ENCODE data around the gene POLR1C. TPM values are rescaled to one million over a fixed set of nuclear protein-coding genes. Genes with fewer than 3 reads are reported as not detected.
"Not testable (repeated sequence)": the region's sequence is repeated elsewhere in the genome, so short reads cannot be mapped to it uniquely, and the experiment has no call there.

POLR1C gene
- total RNA-seq, 2 donors from 2014 or later, result 46.9 to 61.5 TPM

DNA sequence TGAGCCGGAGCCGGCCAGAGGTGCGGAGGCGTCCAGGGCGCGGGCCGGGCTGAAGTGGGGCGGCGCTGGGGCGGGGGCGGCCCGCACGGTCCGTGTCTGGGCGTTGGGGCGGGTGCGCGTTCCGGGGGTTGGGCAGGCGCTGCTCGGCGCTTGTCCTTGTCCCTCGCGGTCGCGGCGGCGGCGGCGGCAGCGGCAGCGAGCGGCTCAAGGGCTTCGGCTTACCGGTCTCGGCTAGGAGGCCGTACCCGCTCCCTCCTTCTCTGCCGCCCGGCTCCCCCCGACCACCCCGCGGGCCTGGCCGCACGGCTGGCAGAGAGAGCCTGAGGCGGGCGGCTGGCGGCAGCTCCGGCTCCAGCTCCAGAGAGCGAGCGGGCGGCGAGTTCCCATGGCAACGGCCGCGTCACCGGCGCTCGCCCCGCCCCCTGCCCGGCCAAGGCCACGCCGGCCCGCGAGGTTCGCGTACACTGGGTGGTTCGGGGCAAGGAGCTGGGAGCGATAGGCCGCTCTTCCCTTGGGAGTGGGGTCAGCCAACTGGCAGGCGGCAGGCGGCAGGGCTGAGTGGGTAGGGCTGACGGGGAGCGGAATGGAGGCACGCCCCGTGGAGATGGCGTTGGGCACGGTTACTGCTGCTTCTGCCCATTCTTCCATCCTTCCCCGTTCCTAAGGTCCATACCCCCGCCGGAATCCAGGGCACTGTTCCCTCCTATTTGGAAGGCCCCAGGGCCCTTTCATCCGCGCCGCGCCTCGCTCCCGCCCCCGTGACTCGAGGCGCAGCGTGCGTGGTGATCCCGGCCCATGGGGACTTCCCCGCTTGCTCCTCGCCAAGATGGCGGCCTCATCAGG, 6.7 kb upstream of the POLR1C start, which contains the start of gene LRRC73:
Gene LRRC73 (minus strand): TSS at position 363 of the 843 bp plus-strand sequence. CDS start 561 bp downstream, outside the sequence.
- H3K27ac Mint-ChIP-seq, result peak within 1 kb of the TSS; percentile 49 to 67
- peaks cover 12% of the 10 kb centered on the region for H3K36me3 Mint-ChIP-seq
- DNase-seq (ENCODE audit: low spot score) (peak; percentile 88), ATAC-seq (peak; percentile 85 to 90)
- no peaks in the 10 kb centered on the region for H3K9me3 Mint-ChIP-seq
- H3K4me3 Mint-ChIP-seq, result peak within 1 kb of the TSS; percentile 90
- peaks cover 12 to 14% of the 10 kb centered on the region in 2 donors for H3K27me3 Mint-ChIP-seq
- peaks cover 17 to 26% of the 10 kb centered on the region in 2 donors for H3K4me1 Mint-ChIP-seq (ENCODE audit: low read depth in 2 of 2)

DNA sequence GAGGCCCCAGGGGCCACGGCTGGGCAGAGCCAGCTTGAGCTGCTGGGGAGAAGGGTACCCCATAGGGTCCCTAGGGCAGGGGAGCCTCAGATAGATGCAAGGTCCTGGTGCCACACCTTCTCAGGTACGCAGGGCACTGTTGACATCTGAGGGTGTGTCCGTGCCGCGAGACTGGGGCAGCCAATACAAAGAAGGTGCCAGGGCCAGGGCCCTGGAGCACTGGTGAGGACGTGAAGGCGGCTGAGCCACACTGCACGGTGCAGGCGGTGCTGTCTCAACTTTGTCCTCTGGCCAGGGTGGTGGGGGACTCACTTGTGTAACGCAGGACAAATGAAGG, 6.1 kb upstream of the POLR1C start:
- Mint-ChIP-seq H3K27me3 (peaks cover 12 to 14% of the 10 kb centered on the region in 2 donors), H3K4me3 (peak overlapping the region; percentile 53), H3K4me1 (ENCODE audit: low read depth in 2 of 2) (peaks cover 17 to 30% of the 10 kb centered on the region in 2 donors), H3K36me3 (peaks cover 12% of the 10 kb centered on the region), H3K9me3 (no peaks in the 10 kb centered on the region), H3K27ac (no peak overlapping the region)
- DNase-seq (ENCODE audit: low spot score) (no peak), ATAC-seq (no peak)

DNA sequence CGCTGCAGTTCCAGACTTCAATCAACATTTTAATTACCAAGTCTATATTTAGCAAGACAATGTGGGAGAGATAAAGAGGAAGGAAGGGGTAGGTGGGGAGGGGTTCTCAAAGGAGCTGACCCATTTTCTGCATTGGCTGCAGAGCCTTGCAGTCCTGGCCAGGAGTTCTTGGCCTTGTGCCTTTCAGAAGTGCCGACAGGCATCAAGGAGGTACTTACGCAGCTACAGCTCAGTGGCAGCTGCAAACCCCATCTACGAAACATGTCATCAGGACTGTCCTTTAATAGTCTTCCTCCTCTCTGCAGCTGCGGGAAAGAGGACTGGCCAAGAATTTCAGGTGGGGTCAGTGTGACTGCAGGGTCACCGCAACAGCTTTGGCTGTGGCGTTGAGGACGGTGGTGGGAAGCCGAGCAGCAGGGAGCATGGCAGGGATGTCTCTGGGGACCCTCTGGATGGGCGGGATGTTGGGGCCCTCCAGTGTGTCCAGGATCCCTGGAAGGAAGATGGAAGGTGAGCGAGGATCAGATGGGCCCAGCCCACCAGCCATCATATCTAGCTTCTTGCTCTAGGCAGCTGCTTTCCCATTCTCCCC, 5.0 kb upstream of the POLR1C start:
- peaks cover 12 to 14% of the 10 kb centered on the region in 2 donors for H3K27me3 Mint-ChIP-seq
- no peaks in the 10 kb centered on the region for H3K9me3 Mint-ChIP-seq
- peak overlapping the region; percentile 9 for H3K4me3 Mint-ChIP-seq
- H3K27ac Mint-ChIP-seq, result no peak overlapping the region
- no peak for DNase-seq (ENCODE audit: low spot score)
- ATAC-seq, result no peak
- peaks cover 12% of the 10 kb centered on the region for H3K36me3 Mint-ChIP-seq
- peaks cover 17 to 36% of the 10 kb centered on the region in 2 donors for H3K4me1 Mint-ChIP-seq (ENCODE audit: low read depth in 2 of 2)

DNA sequence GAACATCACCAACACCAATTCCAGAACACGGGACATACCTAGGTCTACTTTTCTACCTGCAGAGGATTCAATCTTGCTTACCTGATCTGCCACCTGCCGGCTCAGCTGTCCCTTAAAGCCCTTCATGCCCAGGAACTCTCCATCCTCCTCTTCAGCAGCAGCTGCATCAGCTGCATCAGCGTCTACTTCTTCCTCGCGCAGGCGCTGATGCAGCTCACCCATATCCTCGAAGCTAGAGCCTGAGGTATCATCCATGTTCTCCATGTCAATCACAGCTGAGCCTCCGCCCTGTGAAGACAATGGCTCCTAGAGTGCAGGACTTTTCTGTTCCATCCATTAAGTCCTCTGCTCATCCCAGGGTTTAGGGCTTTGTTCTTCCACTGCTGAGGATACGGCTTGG, 1.1 kb upstream of the POLR1C start:
- Mint-ChIP-seq H3K4me1 (ENCODE audit: low read depth in 2 of 2) (peaks cover 4 to 19% of the 10 kb centered on the region in 2 donors), H3K9me3 (no peaks in the 10 kb centered on the region), H3K27me3 (no peaks in the 10 kb centered on the region), H3K4me3 (no peak overlapping the region), H3K27ac (no peak overlapping the region), H3K36me3 (peaks cover 12% of the 10 kb centered on the region)
- DNase-seq (ENCODE audit: low spot score), result no peak
- no peak for ATAC-seq

DNA sequence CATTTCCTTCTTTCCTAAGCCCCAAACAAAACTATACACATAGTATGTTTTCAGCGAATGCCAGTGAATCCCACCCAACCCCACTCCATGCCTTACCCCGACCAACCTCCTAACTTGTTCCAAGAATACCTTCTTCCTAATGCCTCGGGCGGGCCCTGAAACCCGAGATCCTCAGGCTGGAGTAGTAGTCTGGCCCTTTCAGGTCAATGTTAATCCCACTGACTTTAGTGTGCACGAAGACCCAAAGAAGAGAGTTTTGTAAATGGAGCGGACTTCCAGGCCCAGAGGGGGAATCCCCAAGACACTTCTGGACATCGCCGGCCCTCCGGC, 557 bp upstream of the POLR1C start:
- no peak overlapping the region for H3K4me3 Mint-ChIP-seq
- DNase-seq (ENCODE audit: low spot score), result no peak
- no peaks in the 10 kb centered on the region for H3K9me3 Mint-ChIP-seq
- H3K27ac Mint-ChIP-seq, result no peak overlapping the region
- peaks cover 9% of the 10 kb centered on the region for H3K36me3 Mint-ChIP-seq
- ATAC-seq, result no peak
- H3K4me1 Mint-ChIP-seq (ENCODE audit: low read depth in 2 of 2), result peaks cover 4 to 15% of the 10 kb centered on the region in 2 donors
- no peaks in the 10 kb centered on the region for H3K27me3 Mint-ChIP-seq

DNA sequence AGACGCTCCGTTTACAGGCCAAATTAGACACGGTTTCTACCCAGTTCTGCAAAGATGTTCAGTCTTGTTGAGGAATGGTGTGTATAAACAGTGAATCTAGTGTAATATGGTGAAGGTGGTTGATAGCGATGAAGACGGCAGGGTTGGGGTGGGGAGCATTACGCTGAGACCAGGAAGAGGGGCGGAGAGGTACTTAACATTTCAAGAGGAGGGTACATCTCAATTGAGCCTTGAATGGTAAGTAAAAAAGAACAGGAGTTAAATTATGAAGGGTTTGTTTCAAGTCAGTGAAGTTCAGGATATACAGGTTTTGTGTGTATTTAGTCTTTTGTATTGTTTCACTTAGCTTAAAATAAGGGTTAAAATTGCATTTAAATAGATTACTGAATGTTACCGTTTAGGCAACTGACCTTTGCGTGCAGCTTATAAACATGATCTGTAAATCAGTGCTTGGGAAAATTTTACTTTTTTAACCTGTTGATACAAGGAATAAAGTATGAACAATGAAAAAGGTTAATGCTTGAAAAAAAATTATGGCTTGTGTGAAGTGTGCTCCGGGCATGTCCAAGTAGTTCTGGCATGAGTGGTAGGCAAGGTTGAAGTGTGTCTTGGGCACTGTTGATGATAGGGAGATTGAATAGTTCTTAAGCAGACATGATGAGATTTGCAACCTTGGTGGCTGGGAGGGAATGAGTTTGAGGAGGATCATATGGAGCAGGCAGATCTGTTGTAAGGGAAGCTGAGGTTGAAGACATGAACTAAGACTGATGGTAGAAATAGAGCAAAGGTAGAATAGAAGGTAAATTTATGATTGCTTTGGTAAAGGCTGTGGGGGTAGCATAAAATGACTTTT, 842 bp downstream of the POLR1C start:
- Mint-ChIP-seq H3K4me1 (ENCODE audit: low read depth in 2 of 2) (peaks cover 0 to 15% of the 10 kb centered on the region in 2 donors), H3K4me3 (no peak overlapping the region), H3K9me3 (no peaks in the 10 kb centered on the region), H3K27me3 (no peaks in the 10 kb centered on the region), H3K27ac (no peak overlapping the region), H3K36me3 (peaks cover 4% of the 10 kb centered on the region)
- DNase-seq (ENCODE audit: low spot score) (no peak), ATAC-seq (no peak)

DNA sequence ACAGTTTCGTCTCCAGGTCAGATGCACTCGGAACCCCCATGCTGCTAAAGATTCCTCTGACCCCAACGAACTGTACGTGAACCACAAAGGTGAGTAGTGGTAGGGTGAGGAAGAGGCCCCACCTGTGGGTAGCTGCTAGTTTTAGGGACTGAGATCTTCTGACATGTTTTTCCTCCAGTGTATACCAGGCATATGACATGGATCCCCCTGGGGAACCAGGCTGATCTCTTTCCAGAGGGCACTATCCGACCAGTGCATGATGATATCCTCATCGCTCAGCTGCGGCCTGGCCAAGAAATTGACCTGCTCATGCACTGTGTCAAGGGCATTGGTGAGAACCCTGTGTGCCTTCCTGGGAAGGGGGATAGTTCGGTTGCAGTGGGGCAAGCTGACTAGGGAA, 3.2 kb downstream of the POLR1C start:
- H3K36me3 Mint-ChIP-seq, result peaks cover 4% of the 10 kb centered on the region
- no peak overlapping the region for H3K27ac Mint-ChIP-seq
- DNase-seq (ENCODE audit: low spot score) (no peak), ATAC-seq (no peak)
- no peaks in the 10 kb centered on the region for H3K9me3 Mint-ChIP-seq
- no peak overlapping the region for H3K4me3 Mint-ChIP-seq
- H3K4me1 Mint-ChIP-seq (ENCODE audit: low read depth in 2 of 2), result peaks cover 0 to 13% of the 10 kb centered on the region in 2 donors
- no peaks in the 10 kb centered on the region for H3K27me3 Mint-ChIP-seq

DNA sequence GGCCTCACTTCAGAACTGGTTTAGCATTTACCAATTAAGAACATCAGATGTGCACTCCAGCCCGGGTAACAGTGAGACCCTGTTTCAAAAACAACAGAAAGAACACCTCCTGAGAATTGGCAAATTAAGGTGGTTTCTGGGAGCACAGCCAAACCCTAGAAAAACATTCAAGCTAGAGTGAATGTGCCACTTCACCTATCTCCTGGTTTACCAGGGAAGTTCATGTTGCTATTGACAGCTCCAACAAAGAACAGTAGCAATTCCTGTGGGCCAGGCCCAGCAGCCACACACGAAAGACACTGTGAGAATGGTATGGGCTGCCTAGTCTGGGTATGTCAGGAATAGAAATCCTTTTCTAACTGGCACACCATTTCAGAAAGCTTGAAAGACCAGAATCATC, 4.9 kb downstream of the POLR1C start:
- H3K36me3 Mint-ChIP-seq, result peaks cover 14% of the 10 kb centered on the region
- no peak overlapping the region for H3K27ac Mint-ChIP-seq
- no peak for ATAC-seq

DNA sequence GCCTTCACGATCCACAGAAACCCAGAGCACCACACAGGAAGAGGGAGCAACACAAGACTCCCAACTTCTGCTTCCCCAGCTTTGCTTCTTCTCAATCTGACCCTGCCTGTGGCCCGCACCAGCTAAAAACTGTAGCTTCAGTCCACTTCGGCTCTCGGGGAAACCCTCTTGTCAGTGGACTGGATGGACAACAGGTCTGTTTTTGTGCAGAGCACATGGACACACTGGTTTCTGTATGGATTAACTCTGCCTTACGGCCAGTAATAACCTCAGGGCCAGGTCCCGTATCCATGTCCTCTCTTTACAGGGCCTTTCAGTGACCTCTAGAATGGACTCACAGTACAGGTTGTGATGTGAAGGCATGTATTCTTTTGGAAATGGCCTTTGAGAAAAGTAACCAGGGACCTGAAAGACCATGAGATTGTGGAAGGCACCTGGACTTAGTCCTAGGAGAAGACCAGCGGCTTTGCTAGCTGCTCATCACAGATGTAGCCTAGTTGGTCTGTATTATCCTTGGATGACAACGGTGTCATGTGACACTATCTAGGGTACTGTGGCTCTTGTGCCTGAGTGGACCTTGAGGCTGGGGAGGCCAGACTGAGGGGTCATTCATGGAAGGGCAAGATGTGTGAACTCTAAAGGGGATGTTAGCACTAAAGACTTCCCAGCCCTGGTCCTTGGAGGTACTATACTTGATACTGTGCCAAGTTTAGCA, 5.8 kb downstream of the POLR1C start:
- peak; percentile 7 to 44 for ATAC-seq
- Mint-ChIP-seq H3K27ac (peak overlapping the region in 1 of 2 donors; percentile 33), H3K4me1 (ENCODE audit: low read depth in 2 of 2) (peaks cover 0 to 3% of the 10 kb centered on the region in 2 donors), H3K9me3 (no peaks in the 10 kb centered on the region), H3K27me3 (no peaks in the 10 kb centered on the region), H3K36me3 (peaks cover 14% of the 10 kb centered on the region), H3K4me3 (no peak overlapping the region)
- DNase-seq (ENCODE audit: low spot score), result no peak

More for the DNA sequence above, 4.9 kb downstream of the POLR1C start:
- DNase-seq (ENCODE audit: low spot score), result no peak
- Mint-ChIP-seq H3K9me3 (no peaks in the 10 kb centered on the region), H3K4me3 (no peak overlapping the region), H3K27me3 (no peaks in the 10 kb centered on the region), H3K4me1 (ENCODE audit: low read depth in 2 of 2) (peaks cover 0 to 3% of the 10 kb centered on the region in 2 donors)

DNA sequence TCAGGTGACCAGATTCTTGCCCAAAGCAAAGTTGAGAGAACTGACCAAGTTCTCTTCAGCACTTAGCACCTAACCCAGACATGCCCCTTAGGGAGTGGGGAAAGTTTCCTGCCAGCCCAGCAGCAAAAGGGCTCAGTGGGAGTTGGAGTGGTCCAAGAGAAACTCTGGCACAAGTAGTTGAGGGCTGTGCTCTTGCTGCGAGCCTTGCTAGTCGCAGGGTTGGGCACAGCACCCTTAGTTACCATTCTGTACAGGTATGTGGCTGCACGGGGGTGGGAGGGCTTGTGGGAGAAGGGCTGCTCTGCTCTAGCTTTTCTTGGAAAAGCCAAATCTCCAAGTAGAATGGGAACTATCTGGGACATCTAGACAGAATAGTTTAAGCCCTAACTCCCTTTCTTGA, 6.4 kb downstream of the POLR1C start:
- no peak overlapping the region for H3K4me3 Mint-ChIP-seq
- ATAC-seq (peak in 1 of 2 donors; percentile 41), DNase-seq (ENCODE audit: low spot score) (no peak)
- peaks cover 14% of the 10 kb centered on the region for H3K36me3 Mint-ChIP-seq
- no peaks in the 10 kb centered on the region for H3K27me3 Mint-ChIP-seq
- H3K4me1 Mint-ChIP-seq (ENCODE audit: low read depth in 2 of 2), result peaks cover 0 to 3% of the 10 kb centered on the region in 2 donors
- no peak overlapping the region for H3K27ac Mint-ChIP-seq
- no peaks in the 10 kb centered on the region for H3K9me3 Mint-ChIP-seq

DNA sequence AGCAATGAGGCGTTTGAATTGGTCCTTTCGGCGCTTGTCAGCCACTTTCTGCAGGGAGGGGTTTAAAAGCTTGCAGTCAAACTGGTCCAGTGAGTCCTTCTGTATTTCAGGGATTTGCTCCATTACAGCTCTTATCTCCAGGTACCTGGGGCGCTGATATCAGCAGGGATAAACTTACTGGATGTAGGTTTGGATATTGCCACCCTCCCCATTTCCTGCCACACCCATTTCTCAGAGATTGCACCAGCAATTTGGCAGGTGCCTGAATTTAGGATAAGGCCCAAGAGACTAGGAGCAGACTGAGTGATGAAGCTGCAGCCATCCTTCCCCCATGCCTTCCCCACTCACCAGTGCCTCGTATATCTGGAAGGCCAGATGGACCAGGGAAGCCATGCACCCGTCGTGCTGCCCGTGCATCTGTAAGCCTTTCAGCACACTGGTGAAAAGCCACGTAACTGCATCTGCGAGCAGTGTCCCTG, 7.6 kb downstream of the POLR1C start:
- no peaks in the 10 kb centered on the region for H3K9me3 Mint-ChIP-seq
- H3K4me1 Mint-ChIP-seq (ENCODE audit: low read depth in 2 of 2), result peaks cover 0 to 3% of the 10 kb centered on the region in 2 donors
- no peak overlapping the region for H3K4me3 Mint-ChIP-seq
- H3K27me3 Mint-ChIP-seq, result no peaks in the 10 kb centered on the region
- ATAC-seq (no peak), DNase-seq (ENCODE audit: low spot score) (no peak)
- H3K36me3 Mint-ChIP-seq, result peaks cover 14% of the 10 kb centered on the region
- H3K27ac Mint-ChIP-seq, result no peak overlapping the region

DNA sequence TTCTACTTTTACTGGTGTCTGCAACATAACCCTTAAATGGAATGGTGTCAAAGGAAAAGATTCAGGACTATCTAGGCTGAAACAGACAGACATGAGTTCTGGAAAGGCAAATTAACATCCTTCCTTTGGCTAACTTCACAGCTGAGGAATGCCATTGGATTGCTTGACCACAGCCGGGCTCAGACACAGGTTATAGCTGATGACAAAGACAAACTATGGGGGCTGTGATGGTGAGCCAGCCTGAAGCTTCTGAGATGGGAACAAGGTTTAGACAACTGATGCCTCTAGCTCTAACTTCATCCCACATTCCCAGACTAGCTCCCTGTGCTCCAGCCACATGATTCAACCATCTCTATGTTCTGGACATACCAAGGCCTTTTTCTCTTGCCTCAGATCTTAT, 15.3 kb downstream of the POLR1C start:
- Mint-ChIP-seq H3K27me3 (no peaks in the 10 kb centered on the region), H3K9me3 (no peaks in the 10 kb centered on the region), H3K36me3 (peaks cover 17% of the 10 kb centered on the region), H3K4me1 (ENCODE audit: low read depth in 2 of 2) (no peaks in the 10 kb centered on the region), H3K27ac (no peak overlapping the region), H3K4me3 (no peak overlapping the region)
- DNase-seq (ENCODE audit: low spot score) (no peak), ATAC-seq (no peak)

DNA sequence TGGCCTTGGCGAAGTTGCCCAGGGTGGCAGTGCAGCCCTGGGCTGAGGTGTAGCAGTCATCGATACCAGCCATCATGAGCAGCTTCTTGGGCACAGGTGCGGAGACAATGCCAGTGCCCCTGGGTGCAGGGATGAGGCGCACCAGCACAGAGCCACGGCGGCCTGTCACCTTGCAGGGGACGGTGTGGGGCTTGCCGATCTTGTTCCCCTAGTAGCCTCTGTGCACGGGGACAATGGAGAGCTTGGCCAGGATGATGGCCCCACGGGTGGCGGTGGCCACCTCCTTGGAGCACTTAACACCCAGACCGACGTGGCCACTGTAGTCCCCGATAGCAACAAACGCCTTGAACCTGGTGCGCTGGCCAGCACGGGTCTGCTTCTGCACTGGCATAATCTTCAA, 22.1 kb downstream of the POLR1C start:
- not testable (repeated sequence) for H3K4me1 Mint-ChIP-seq (ENCODE audit: low read depth in 2 of 2); H3K27me3 Mint-ChIP-seq; DNase-seq (ENCODE audit: low spot score); ATAC-seq; H3K27ac Mint-ChIP-seq; H3K9me3 Mint-ChIP-seq; H3K4me3 Mint-ChIP-seq
- H3K36me3 Mint-ChIP-seq, result peaks cover 22% of the 10 kb centered on the region
